Measurements from ENCODE around the gene CXCL16.
"Not testable (repeated sequence)": the region's sequence is repeated elsewhere in the genome, so short reads cannot be mapped to it uniquely, and the experiment has no call there.

CXCL16 gene

DNA sequence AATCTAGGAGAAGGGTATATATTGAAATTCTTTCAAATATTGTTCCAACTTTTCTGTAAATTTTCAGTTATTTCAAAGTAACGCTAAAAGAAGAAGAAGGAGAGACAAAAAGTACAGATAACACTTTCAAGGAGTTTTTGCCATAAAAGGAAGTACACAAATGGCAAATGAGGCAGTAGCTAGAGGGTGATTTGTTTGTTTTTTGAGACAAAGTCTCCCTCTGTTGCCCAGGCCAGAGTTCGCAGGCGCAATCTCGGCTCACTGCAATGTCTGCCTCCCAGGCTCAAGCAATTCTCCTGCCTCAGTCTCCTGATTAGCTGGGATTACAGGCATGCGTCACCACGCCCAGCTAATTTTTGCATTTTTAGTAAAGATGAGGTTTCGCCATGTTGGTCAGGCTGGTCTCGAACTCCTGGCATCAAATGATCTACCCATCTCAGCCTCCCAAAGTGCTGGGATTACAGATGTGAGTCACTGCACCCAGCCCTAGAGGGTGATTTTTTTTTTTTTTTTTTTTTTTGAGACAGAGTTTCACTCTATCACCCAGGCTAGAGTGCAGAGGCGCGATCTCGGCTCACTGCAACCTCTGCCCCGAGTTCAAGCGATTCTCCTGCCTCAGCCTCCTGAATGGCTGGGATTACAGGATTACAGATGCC is 40.2 kb downstream of the CXCL16 start:
- DNase-seq (ENCODE audit: low read depth in 2 of 2): not testable (repeated sequence)

DNA sequence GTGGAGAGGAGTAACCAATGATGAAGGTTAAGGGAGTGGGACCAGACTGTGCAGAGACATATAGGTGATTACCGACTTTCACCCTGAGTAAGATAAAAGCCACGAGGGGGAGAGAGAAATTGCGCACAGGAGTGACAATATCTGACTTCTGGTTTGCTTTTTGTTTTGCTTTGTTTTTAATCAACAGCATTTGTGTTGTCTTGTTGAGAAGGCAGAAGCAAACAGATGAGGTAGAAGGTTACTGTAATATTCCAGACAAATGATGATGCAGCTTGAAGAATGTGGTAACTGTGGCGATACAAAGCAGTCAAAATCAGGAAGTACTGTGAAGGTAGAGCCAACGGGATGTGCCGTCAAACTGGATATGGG is 43.3 kb downstream of the CXCL16 start:
- DNase-seq (ENCODE audit: low read depth in 2 of 2): no peak

- no peak for DNase-seq (ENCODE audit: low read depth in 2 of 2)
These were observed 46.3 kb downstream of the CXCL16 start for GRCh38 chr17:4693416-4693815.

DNA sequence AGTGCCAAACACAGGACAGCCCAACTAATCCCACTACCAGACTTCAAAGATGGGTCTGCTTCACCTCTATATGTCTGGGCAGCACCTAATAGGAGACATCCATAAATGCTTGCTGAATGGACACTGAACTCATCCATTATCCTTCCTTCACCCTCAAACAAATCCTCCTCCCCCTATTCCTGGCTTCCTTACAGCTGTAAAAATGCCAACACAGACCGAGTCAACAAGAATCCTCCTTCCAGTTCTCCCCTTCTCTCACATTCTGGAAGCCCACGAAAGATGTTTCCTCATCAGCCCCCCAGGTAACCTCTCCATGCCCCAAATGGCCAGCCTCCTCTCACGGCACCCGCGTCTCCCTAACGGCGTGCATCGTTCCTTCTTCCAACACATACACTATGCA is 48.0 kb downstream of the CXCL16 start:
- no peak for DNase-seq (ENCODE audit: low read depth in 2 of 2)

GRCh38 chr17:4690745-4691144 is 49.0 kb downstream of the CXCL16 start:
- DNase-seq (ENCODE audit: low read depth in 2 of 2): no peak

- DNase-seq (ENCODE audit: low read depth in 2 of 2): not testable (repeated sequence)
These were observed 49.9 kb downstream of the CXCL16 start for GRCh38 chr17:4689872-4690271.

- DNase-seq (ENCODE audit: low read depth in 2 of 2): not testable (repeated sequence)
These were observed 56.0 kb downstream of the CXCL16 start for GRCh38 chr17:4683739-4684138.

Measured in stimulated activated CD8-positive, alpha-beta memory T cell treated with anti-CD3 and anti-CD28 coated beads, Interleukin-2, amount 100 ng/mL, for 1 hour (primary cell).